Memory B cell (primary cell): ENCODE measurements around the gene F8A3.
"Not testable (repeated sequence)": the region's sequence is repeated elsewhere in the genome, so short reads cannot be mapped to it uniquely, and the experiment has no call there.

Experiments
- ATAC-seq: fragments of 150-1000 bp; cut with Tn5 transposase; 2 replicates; pipeline ENCODE4 v1.10.0; 2021; ENCODE audit warnings: low read depth, mild to moderate bottlenecking, moderate library complexity
- DNase-seq, 2 donors: peaks; one replicate each; pipeline ENCODE4 v3.0.0; 2022; ENCODE audit warnings: low spot score in 2 of 2
- H3K27ac Mint-ChIP-seq: one replicate; pipeline ENCODE4 v1.8.0; 2022; ENCODE audit warnings: mild to moderate bottlenecking, moderate library complexity, mixed read lengths
- H3K27me3 Mint-ChIP-seq: one replicate; pipeline ENCODE4 v1.8.0; 2022; ENCODE audit warnings: mixed read lengths
- H3K36me3 Mint-ChIP-seq: one replicate; pipeline ENCODE4 v1.8.0; 2022; ENCODE audit warnings: mild to moderate bottlenecking, mixed read lengths
- H3K4me1 Mint-ChIP-seq: one replicate; pipeline ENCODE4 v1.8.0; 2022; ENCODE audit warnings: mixed read lengths
- H3K4me3 Mint-ChIP-seq: one replicate; pipeline ENCODE4 v1.8.0; 2022; ENCODE audit warnings: mild to moderate bottlenecking, moderate library complexity, mixed read lengths
- H3K9me3 Mint-ChIP-seq: one replicate; pipeline ENCODE4 v1.8.0; 2022; ENCODE audit warnings: mixed read lengths

F8A3 gene

DNA sequence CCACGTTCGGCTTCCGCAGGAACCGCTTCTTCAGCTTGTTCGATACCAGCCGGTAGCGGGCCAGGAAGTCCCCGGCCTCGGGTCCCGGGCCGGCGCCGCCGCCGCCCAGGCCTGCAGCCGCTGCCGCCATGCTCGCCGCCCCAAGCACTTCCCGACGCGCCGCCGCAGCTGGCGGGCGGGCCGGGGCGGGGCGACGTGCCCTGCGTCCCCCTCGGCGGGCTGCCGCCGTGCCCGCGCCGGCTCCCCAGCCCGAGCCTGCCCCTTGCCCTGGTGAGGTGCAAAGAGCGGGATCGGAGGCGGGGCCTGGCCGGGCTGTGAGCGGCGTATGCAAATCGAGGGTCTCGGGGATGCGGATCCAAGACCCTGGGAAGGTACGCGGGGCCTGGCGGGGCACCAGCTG lies at the start of gene F8A3:
TSS of gene F8A3 (minus strand) at position 150 of the 400 bp plus-strand sequence. CDS start at position 130, 20 bp downstream.
- peak; percentile 75 for ATAC-seq
- H3K9me3 Mint-ChIP-seq, H3K4me3 Mint-ChIP-seq, H3K27me3 Mint-ChIP-seq, H3K36me3 Mint-ChIP-seq, H3K4me1 Mint-ChIP-seq, H3K27ac Mint-ChIP-seq, DNase-seq: not testable (repeated sequence)

DNA sequence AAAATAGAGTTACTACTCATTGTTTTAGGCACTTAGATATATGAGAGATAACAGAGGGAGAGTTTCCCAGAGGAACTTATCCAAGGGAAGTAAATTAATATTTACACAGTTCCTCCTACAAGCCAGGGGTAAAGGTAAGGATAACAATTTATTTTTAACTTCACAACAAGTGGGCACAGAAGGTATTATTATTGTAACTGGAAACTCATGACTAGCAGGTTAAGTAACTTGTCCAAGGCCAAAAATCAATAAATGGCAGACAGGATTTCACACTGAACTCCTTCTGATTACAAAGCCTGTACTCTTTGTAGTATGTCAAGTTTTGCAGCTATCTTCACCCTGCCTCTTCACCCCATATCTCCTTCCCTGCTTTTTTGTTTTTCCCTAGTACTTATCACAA lies 46.9 kb upstream of the F8A3 start:
- Mint-ChIP-seq H3K9me3 (no peaks in the 10 kb centered on the region), H3K4me3 (no peak overlapping the region), H3K27ac (no peak overlapping the region), H3K27me3 (no peaks in the 10 kb centered on the region), H3K4me1 (peaks cover 6% of the 10 kb centered on the region), H3K36me3 (peaks cover 25% of the 10 kb centered on the region)
- ATAC-seq (no peak), DNase-seq (no peak)

DNA sequence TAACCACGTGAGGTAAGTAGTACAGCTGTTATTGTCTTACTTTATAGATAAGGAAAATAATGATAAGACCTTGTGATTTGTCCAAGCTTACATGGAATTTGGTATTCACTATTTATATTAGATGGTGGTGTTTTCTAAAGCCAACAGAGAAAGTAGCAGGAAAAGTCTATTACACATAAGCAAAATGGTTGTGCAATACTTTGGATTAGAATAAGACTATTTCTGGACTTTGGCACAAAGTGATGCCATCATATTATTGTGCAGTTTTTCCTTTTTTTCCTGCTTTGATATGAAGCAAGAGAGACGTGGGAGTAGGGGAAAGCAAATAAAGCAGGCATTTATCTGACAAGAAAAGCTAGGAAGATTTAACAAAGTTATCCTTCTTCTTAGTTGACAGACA lies 36.7 kb upstream of the F8A3 start:
- ATAC-seq, H3K4me1 Mint-ChIP-seq, DNase-seq, H3K27ac Mint-ChIP-seq, H3K4me3 Mint-ChIP-seq, H3K27me3 Mint-ChIP-seq, H3K36me3 Mint-ChIP-seq, H3K9me3 Mint-ChIP-seq: not testable (repeated sequence)

DNA sequence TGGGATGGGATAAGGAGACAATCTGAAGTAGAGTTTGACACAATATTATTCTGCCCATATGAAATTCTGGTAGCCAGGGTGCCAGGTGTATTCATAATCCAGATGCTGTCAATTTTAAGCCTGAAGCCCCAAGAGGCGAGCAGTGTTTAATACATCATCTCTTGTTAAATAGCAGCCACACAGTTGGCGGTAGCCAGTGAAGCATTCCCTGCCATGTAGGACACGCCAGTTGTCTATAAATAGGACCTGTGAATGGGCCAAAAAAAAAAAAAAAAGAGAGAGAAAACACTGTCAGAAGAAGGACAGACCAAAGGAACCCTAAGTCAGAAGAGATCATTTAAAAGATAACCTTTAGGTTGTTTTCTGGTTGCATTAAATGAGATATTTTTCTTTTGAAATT lies 33.0 kb upstream of the F8A3 start:
- not testable (repeated sequence) for H3K4me1 Mint-ChIP-seq, H3K36me3 Mint-ChIP-seq, H3K4me3 Mint-ChIP-seq, ATAC-seq, DNase-seq, H3K27ac Mint-ChIP-seq, H3K9me3 Mint-ChIP-seq, H3K27me3 Mint-ChIP-seq

DNA sequence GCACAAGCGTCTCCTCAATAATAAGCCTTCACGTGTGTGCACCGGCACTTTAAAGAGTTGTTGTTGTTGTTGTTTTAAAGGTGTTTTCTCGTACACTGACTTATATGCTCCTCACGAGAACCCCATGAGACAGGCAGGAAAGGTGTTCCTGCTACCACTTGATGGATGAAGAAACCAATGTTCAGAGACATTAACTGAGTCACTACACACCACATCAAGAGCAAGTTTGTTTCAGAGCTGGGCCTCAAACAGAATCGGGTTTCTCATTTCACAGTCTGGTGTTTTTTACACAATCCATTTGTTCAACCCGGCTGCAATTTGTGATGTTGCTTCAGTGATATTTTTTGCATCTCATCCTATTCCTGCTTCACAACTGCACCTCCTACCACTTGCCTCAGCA lies 18.7 kb upstream of the F8A3 start:
- not testable (repeated sequence) for H3K27ac Mint-ChIP-seq, H3K4me3 Mint-ChIP-seq, H3K9me3 Mint-ChIP-seq, DNase-seq, H3K4me1 Mint-ChIP-seq, H3K36me3 Mint-ChIP-seq, H3K27me3 Mint-ChIP-seq, ATAC-seq

DNA sequence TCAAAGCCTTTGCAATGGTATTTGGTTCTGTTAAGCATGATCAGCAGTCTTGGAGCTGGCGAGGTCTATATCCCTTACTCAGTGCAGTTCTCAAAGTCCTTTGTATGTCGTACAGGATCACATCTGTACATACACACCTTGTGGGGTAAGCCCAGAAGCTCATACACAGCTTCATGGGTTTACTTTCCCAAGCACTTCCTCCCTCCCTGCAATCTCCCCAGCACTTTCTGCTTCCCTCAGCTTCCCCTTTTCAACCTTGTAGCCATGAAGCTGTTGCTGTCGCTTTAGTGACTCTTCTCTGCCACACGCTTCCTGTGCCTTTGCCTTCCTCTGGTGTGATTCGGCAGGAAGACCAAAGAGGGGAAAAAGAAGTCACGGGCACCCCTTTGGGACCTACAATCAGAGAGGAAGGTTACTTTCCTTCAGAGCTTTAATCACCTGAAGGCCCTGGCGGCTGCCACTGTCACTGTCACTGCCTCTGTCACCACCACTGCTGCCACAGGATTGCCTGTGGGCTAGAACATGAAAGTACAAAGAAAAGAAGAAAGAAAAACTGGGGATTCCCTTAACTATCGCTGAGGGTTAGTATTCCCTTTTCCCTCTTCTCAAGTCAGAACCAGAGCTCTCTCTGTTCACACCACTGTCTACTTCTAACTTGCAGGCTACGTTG lies 8.0 kb upstream of the F8A3 start:
- not testable (repeated sequence) for H3K27ac Mint-ChIP-seq, H3K4me3 Mint-ChIP-seq, DNase-seq, H3K27me3 Mint-ChIP-seq, H3K9me3 Mint-ChIP-seq, H3K4me1 Mint-ChIP-seq, H3K36me3 Mint-ChIP-seq
- ATAC-seq = peak; percentile 80

DNA sequence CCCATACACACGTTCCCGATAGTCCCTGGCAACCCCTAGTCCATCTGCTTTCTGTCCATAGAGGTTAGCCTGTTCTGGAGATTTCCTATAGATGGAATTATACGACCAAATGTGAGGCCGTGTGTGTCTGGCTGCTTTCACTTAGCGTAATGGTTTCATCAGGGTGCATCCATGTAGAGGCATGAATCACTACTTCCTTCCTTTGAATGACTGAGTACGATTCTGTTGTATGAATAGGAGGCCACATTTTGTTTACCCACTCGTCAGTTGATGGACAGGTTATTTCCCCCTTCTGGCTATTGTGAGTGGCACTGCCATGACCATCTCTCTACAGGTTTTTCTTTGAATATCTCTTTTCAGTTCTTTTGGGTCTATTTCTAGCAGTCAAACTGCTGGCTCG lies 2.1 kb upstream of the F8A3 start:
- not testable (repeated sequence) for ATAC-seq, H3K4me1 Mint-ChIP-seq, H3K27me3 Mint-ChIP-seq, H3K9me3 Mint-ChIP-seq, H3K4me3 Mint-ChIP-seq, DNase-seq, H3K27ac Mint-ChIP-seq, H3K36me3 Mint-ChIP-seq

DNA sequence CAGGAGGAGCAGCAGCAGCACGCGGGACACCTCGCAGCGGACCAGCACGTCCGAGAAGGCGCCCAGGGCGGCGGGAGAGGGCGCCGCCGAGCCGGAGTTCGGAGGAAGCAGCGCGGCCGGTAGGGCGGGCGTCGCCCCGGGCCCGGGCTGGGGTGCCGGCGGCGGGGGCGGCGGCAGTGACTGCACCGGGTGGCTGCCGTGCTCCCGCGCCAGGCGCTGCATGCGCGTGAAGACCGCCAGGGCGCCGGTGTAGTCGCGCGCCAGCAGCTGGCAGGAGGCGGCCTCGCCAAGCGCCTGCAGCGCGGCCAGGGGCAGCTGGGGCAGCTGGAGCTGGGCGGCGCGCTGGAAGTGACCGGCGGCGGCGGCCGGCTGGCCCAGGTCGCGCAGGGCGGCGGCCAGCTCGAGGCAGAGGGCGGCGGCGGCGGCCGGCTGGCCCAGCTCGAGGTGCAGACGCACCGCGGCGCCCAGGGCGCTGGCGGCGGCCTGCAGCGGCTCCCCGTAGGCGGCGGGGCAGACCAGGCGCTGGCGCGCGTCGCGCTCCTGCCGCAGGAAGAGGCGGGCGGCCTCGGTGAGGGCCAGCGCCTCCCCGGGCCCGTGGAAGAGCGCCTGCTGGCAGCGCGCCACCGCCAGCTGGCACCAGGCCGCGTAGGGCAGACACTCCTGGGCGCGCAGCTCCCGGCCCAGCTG lies 516 bp downstream of the F8A3 start:
- H3K36me3 Mint-ChIP-seq, H3K27ac Mint-ChIP-seq, H3K4me3 Mint-ChIP-seq, H3K9me3 Mint-ChIP-seq, DNase-seq, H3K4me1 Mint-ChIP-seq, H3K27me3 Mint-ChIP-seq: not testable (repeated sequence)
- ATAC-seq = peak; percentile 63

DNA sequence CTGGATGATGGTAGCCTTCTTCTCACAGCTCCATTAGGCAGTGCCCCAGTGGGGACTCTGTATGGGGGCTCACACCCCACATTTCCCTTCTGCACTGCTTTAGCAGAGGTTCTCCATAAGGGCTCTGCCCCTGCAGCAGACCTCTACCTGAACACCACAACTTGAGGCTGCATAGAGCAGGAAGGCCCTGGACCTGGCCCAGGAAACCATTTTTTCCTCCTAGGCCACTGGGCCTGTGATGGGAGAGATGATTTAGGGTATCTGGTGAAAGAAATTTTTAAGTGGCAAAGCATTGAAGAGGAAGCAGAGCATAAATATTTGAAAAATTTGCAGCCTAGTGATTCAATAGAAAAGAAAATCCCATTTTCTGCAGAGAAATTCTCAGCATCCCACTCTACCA lies 17.3 kb downstream of the F8A3 start:
- Mint-ChIP-seq H3K36me3 (peaks cover 19% of the 10 kb centered on the region), H3K4me3 (no peak overlapping the region), H3K9me3 (peaks cover 10% of the 10 kb centered on the region), H3K27ac (no peak overlapping the region), H3K27me3 (no peaks in the 10 kb centered on the region), H3K4me1 (peaks cover 3% of the 10 kb centered on the region)
- DNase-seq (no peak), ATAC-seq (no peak)

DNA sequence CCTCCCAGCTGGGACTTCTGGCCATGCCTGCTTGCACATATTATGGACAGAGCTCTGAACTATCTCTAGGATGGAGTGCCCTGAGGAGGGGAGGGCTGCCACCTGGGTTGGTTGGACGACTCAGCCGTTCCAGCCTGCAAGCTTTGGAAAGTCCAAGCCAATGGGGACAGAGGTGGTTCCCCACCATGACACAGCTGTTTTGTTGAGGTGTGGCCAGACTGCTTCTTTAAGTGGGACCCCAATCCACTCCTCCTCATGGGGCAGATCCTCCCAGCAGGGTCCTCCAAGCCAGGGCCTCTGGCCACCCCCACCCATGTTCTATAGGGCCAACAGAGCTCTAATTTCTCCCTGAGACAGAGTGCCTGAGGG lies 22.7 kb downstream of the F8A3 start:
- Mint-ChIP-seq H3K4me3 (no peak overlapping the region), H3K36me3 (peaks cover 9% of the 10 kb centered on the region), H3K27ac (no peak overlapping the region), H3K4me1 (no peaks in the 10 kb centered on the region), H3K9me3 (no peaks in the 10 kb centered on the region), H3K27me3 (no peaks in the 10 kb centered on the region)
- ATAC-seq = no peak
- no peak for DNase-seq

DNA sequence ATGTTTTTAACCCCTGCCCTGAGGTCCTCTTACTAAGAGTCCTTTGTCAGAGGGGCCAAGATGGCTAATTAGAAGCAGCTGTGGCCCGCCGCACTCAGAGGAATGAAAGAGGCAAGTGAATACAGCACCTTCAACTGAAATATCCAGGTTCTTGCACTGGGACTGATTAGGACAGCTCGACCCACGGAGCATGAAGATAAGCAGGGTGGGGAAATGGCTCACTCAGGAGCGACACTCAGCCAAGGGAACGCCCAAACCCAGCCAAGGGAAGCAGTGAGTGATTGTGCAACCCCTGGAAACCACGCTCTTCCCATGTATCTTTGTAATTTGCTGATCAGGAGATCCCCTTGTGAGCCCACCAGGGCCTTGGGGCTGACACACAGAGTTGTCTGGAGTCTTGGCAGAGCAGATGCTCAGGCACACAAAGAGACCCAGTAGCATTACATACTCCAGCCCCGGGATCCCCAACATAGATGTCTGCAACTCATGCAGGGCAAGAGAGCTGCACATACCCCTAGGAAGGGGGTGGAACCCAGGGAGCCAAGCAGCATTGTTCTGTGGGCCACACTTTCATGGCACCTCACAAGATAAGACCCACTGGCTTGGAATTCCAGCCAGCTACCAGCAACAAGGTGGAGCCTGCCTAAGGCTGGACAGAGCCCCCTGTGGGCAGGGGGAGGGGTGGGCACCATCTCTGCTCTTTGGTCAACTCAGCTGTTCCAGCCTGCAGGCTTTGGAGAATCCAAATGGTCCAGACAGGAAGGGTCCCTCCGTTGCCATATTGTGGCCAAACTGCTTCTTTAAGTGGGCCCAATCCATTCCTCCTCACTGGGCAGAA lies 23.3 kb downstream of the F8A3 start:
- Mint-ChIP-seq H3K36me3 (peaks cover 10% of the 10 kb centered on the region), H3K4me1 (no peaks in the 10 kb centered on the region), H3K27ac (peak overlapping the region; percentile 6), H3K9me3 (no peaks in the 10 kb centered on the region), H3K27me3 (no peaks in the 10 kb centered on the region), H3K4me3 (no peak overlapping the region)
- ATAC-seq (no peak), DNase-seq (no peak)

DNA sequence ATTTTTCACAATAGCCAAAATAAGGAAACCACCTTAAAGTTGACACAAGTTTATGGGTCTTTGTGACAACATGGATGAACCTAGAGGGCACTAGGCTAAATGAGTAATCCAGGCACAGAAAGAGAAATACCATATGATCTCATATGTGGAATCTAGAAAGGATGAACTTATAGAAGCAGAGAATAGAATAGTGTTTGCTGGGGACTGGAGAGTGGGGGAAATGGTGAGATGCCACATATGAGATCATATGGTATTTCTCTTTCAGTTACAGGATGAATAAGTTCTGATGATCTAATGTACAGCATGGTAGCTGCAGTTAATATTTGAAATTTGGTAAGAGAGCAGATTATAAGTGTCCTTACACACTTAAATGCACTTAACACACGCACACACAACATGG lies 40.7 kb downstream of the F8A3 start:
- Mint-ChIP-seq H3K27me3 (no peaks in the 10 kb centered on the region), H3K36me3 (peaks cover 2% of the 10 kb centered on the region), H3K4me1 (no peaks in the 10 kb centered on the region), H3K9me3 (no peaks in the 10 kb centered on the region), H3K4me3 (no peak overlapping the region), H3K27ac (no peak overlapping the region)
- no peak for DNase-seq
- no peak for ATAC-seq
